HEK293 (cell line): ENCODE measurements around the gene LARP6.
"Not testable (repeated sequence)": the region's sequence is repeated elsewhere in the genome, so short reads cannot be mapped to it uniquely, and the experiment has no call there.

Experiments used
- CTCF ChIA-PET: fragments of 350-600 bp; formaldehyde crosslinking; extraction: SDS; loops from one replicate; lab custom pipeline; 2021; ENCODE audit warnings: antibody characterized with exemption; lab: Yijun Ruan, JAX
- POLR2A ChIA-PET: fragments of 300-600 bp; formaldehyde crosslinking; extraction: SDS; loops from one replicate; lab custom pipeline; 2020; ENCODE audit warnings: antibody characterized with exemption, inconsistent platforms; lab: Yijun Ruan, JAX
- H3K27ac ChIP-seq: fragments of 200-500 bp; sonication (Bioruptor generic); 2 replicates; pipeline ENCODE4 v1.5.1; 2014; ENCODE audit warnings: low read depth, low read length, control low read depth, inconsistent platforms; ENCODE audit errors: extremely low read depth
- H3K36me3 ChIP-seq, 2 experiments: fragments of 200-500 bp in 1 of 2; sonication (Bioruptor generic) in 1 of 2; 1 replicate in 1 of 2; 2 replicates in 1 of 2; pipeline ENCODE4 v1.5.1; 2014 to 2017; ENCODE audit warnings: inconsistent platforms in 2 of 2, low read length in 2 of 2; ENCODE audit not compliant: control insufficient read depth in 2 of 2, insufficient read depth in 1 of 2
- H3K4me1 ChIP-seq: fragments of 200-500 bp; sonication (Bioruptor generic); 2 replicates; pipeline ENCODE4 v1.5.1; 2014; ENCODE audit warnings: mild to moderate bottlenecking, low read length, inconsistent platforms; ENCODE audit not compliant: control insufficient read depth, insufficient read depth
- H3K4me3 ChIP-seq: 2 replicates; pipeline ENCODE4 v1.5.1; 2011; ENCODE audit warnings: low read depth, mild to moderate bottlenecking, control low read depth, low read length, moderate library complexity
- H3K9me3 ChIP-seq: fragments of 200-500 bp; sonication (Bioruptor generic); 2 replicates; pipeline ENCODE4 v1.5.1; 2014; ENCODE audit warnings: low read depth, low read length, inconsistent platforms; ENCODE audit not compliant: control insufficient read depth, insufficient read depth
- GLIS1 ChIP-seq: fragments of 450-650 bp; formaldehyde crosslinking; IDR thresholded peaks from 2 replicates; pipeline ENCODE4 v1.5.1; 2016; ENCODE audit warnings: missing biosample characterization, missing genetic modification characterization
- HOXC10 ChIP-seq: sonication (generic); formaldehyde crosslinking; IDR thresholded peaks from 2 replicates; pipeline ENCODE4 v1.8.1; 2023; ENCODE audit warnings: mild to moderate bottlenecking, missing genetic modification reagents
- HOXD13 ChIP-seq: sonication (generic); formaldehyde crosslinking; IDR thresholded peaks from 2 replicates; pipeline ENCODE4 v1.8.0; 2022; ENCODE audit warnings: missing genetic modification reagents, borderline replicate concordance
- KLF16 ChIP-seq: fragments of 450-650 bp; formaldehyde crosslinking; IDR thresholded peaks from 2 replicates; pipeline ENCODE4 v1.5.1; 2017; ENCODE audit warnings: missing biosample characterization, missing genetic modification characterization
- OVOL3 ChIP-seq: fragments of 450-650 bp; formaldehyde crosslinking; IDR thresholded peaks from 2 replicates; pipeline ENCODE4 v1.5.1; 2016; ENCODE audit warnings: missing biosample characterization, missing genetic modification characterization
- SCRT1 ChIP-seq: fragments of 450-650 bp; formaldehyde crosslinking; IDR thresholded peaks from 2 replicates; pipeline ENCODE4 v1.5.1; 2016; ENCODE audit warnings: missing biosample characterization, missing genetic modification characterization, borderline replicate concordance
- SP2 ChIP-seq: fragments of 450-650 bp; formaldehyde crosslinking; IDR thresholded peaks from 2 replicates; pipeline ENCODE4 v1.5.1; 2016; ENCODE audit warnings: missing biosample characterization, missing genetic modification characterization
- SP3 ChIP-seq: fragments of 450-650 bp; formaldehyde crosslinking; IDR thresholded peaks from 2 replicates; pipeline ENCODE4 v1.5.1; 2016; ENCODE audit warnings: missing biosample characterization, missing genetic modification characterization
- TRIM28 ChIP-seq: IDR thresholded peaks from 2 replicates; pipeline ENCODE4 v1.6.1; 2011; ENCODE audit warnings: low read length, control low read depth, borderline replicate concordance
- YY1 ChIP-seq: fragments of 450-650 bp; formaldehyde crosslinking; IDR thresholded peaks from 2 replicates; pipeline ENCODE4 v1.5.1; 2018; ENCODE audit warnings: missing biosample characterization, missing genetic modification characterization
- YY2 ChIP-seq: fragments of 450-650 bp; formaldehyde crosslinking; IDR thresholded peaks from 2 replicates; pipeline ENCODE4 v1.5.1; 2016; ENCODE audit warnings: missing biosample characterization, missing genetic modification characterization
- ZNF132 ChIP-seq: fragments of 450-650 bp; formaldehyde crosslinking; IDR thresholded peaks from 2 replicates; pipeline ENCODE4 v1.5.1; 2017; ENCODE audit warnings: missing biosample characterization, missing genetic modification characterization, borderline replicate concordance
- ZNF155 ChIP-seq: fragments of 450-650 bp; formaldehyde crosslinking; IDR thresholded peaks from 2 replicates; pipeline ENCODE4 v1.5.1; 2016; ENCODE audit warnings: missing biosample characterization, missing genetic modification characterization
- ZNF157 ChIP-seq: fragments of 450-650 bp; formaldehyde crosslinking; IDR thresholded peaks from 2 replicates; pipeline ENCODE4 v1.5.1; 2016; ENCODE audit warnings: missing biosample characterization, missing genetic modification characterization
- ZNF26 ChIP-seq: fragments of 450-650 bp; formaldehyde crosslinking; IDR thresholded peaks from 2 replicates; pipeline ENCODE4 v1.5.1; 2016; ENCODE audit warnings: missing biosample characterization, missing genetic modification characterization
- ZNF521 ChIP-seq: fragments of 450-650 bp; formaldehyde crosslinking; IDR thresholded peaks from 2 replicates; pipeline ENCODE4 v1.5.1; 2017; ENCODE audit warnings: missing biosample characterization, mild to moderate bottlenecking, missing genetic modification characterization
- ZNF621 ChIP-seq: fragments of 450-650 bp; formaldehyde crosslinking; IDR thresholded peaks from 2 replicates; pipeline ENCODE4 v1.5.1; 2017; ENCODE audit warnings: missing biosample characterization, missing genetic modification characterization
- ZNF623 ChIP-seq: fragments of 450-650 bp; formaldehyde crosslinking; IDR thresholded peaks from 2 replicates; pipeline ENCODE4 v1.5.1; 2016; ENCODE audit warnings: missing biosample characterization, missing genetic modification characterization
- ZNF654 ChIP-seq: fragments of 450-650 bp; formaldehyde crosslinking; IDR thresholded peaks from 2 replicates; pipeline ENCODE4 v1.5.1; 2016; ENCODE audit warnings: low read depth, missing biosample characterization, missing genetic modification characterization
- ZNF777 ChIP-seq: fragments of 450-650 bp; formaldehyde crosslinking; IDR thresholded peaks from 2 replicates; pipeline ENCODE4 v1.5.1; 2017; ENCODE audit warnings: missing biosample characterization, missing genetic modification characterization, borderline replicate concordance
- ZNF785 ChIP-seq: fragments of 450-650 bp; formaldehyde crosslinking; IDR thresholded peaks from 2 replicates; pipeline ENCODE4 v1.5.1; 2016; ENCODE audit warnings: missing biosample characterization, missing genetic modification characterization
- ZSCAN4 ChIP-seq: fragments of 450-650 bp; formaldehyde crosslinking; IDR thresholded peaks from 2 replicates; pipeline ENCODE4 v1.5.1; 2017; ENCODE audit warnings: missing biosample characterization, missing genetic modification characterization
- ZSCAN5A ChIP-seq: fragments of 450-650 bp; formaldehyde crosslinking; IDR thresholded peaks from 2 replicates; pipeline ENCODE4 v1.5.1; 2016; ENCODE audit warnings: missing biosample characterization, missing genetic modification characterization
- TF ChIP-seq, protein P1 (sequence below): fragments of 450-650 bp; formaldehyde crosslinking; IDR thresholded peaks from 2 replicates; pipeline ENCODE4 v1.5.1; 2016; ENCODE audit warnings: missing biosample characterization, missing genetic modification characterization

Gene LARP6

GRCh38 chr15:70815604-70816003, 38.4 kb downstream of the LARP6 start (continued):
- TF ChIP-seq KLF16 (no peak), ZNF157 (tag by site-specific recombination) (no peak), ZNF621 (tag by site-specific recombination) (no peak), SP3 (no peak), ZNF132 (tag by site-specific recombination) (no peak), HOXC10 (no peak), YY1 (no peak)
- TF ChIP-seq, protein P1, sequence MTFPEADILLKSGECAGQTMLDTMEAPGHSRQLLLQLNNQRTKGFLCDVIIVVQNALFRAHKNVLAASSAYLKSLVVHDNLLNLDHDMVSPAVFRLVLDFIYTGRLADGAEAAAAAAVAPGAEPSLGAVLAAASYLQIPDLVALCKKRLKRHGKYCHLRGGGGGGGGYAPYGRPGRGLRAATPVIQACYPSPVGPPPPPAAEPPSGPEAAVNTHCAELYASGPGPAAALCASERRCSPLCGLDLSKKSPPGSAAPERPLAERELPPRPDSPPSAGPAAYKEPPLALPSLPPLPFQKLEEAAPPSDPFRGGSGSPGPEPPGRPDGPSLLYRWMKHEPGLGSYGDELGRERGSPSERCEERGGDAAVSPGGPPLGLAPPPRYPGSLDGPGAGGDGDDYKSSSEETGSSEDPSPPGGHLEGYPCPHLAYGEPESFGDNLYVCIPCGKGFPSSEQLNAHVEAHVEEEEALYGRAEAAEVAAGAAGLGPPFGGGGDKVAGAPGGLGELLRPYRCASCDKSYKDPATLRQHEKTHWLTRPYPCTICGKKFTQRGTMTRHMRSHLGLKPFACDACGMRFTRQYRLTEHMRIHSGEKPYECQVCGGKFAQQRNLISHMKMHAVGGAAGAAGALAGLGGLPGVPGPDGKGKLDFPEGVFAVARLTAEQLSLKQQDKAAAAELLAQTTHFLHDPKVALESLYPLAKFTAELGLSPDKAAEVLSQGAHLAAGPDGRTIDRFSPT (tag by site-specific recombination), result no peak

DNA sequence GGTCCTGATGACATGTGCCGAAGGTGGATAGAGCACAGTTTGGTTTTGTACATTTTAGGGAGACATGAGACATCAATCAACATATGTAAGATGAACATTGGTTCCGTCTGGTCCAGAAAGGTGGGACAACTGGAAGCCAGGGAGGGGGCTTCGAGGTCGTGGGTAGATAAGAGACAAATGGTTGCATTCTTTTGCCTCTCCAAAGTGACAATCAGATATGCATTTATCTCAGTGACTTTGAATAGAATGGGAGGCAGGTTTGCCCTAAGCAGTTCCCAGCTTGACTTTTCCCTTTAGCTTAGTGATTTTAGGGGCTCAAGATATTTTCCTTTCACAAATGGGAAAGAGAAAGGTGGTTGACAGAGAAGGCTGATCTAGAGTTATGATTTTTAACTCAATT, 38.9 kb downstream of the LARP6 start:
- H3K9me3 ChIP-seq, H3K27ac ChIP-seq, H3K4me1 ChIP-seq, POLR2A ChIA-PET, H3K4me3 ChIP-seq, H3K36me3 ChIP-seq: not testable (repeated sequence)
- CTCF ChIA-PET, result interaction anchor here (0.5 to 4.8 kb wide), 6 partner anchors 11 to 928 kb away, joined by 3 to 71 read pairs (median 4); no protein-coding TSS in a partner anchor

GRCh38 chr15:70812827-70813364, 41.1 kb downstream of the LARP6 start:
- no peak for TF ChIP-seq ZNF26
- TF ChIP-seq ZNF623 (tag by site-specific recombination), result no peak
- no peak for TF ChIP-seq OVOL3
- TF ChIP-seq ZNF132 (tag by site-specific recombination), result no peak
- TF ChIP-seq ZNF785 (tag by site-specific recombination), result no peak
- TF ChIP-seq ZNF654 (tag by site-specific recombination), result no peak
- no peak for TF ChIP-seq SP2
- no peak for TF ChIP-seq YY2 (tag by site-specific recombination)
- 0 out of 2 replicates have a peak, but pooled peaks have one; percentile 51 for TF ChIP-seq HOXD13 (CRISPR knock-in tag)
- TF ChIP-seq KLF16, result no peak
- TF ChIP-seq TRIM28, result no peak
- no peak for TF ChIP-seq SCRT1 (tag by site-specific recombination)
- no peak for TF ChIP-seq ZSCAN5A (tag by site-specific recombination)
- peak; percentile 67; the same call in 1 of the 2 replicates for TF ChIP-seq ZSCAN4 (tag by site-specific recombination)
- no peak for TF ChIP-seq ZNF521 (tag by site-specific recombination)
- 0 out of 2 replicates have a peak, but pooled peaks have one; percentile 20 for TF ChIP-seq GLIS1
- TF ChIP-seq ZNF155 (tag by site-specific recombination), result no peak
- TF ChIP-seq ZNF777 (tag by site-specific recombination), result no peak
- Histone ChIP-seq H3K4me3 (no peak overlapping the region), H3K4me1 (no peaks in the 10 kb centered on the region), H3K36me3 (no peaks in the 10 kb centered on the region), H3K27ac (no peak overlapping the region), H3K9me3 (no peaks in the 10 kb centered on the region)
- POLR2A ChIA-PET, result interaction anchor here (1.1 to 1.4 kb wide), 2 partner anchors 79 to 214 kb away, joined by 8 read pairs; no protein-coding TSS in a partner anchor
- CTCF ChIA-PET, result interaction anchor here (0.7 to 4.8 kb wide), 28 partner anchors 11 to 1334 kb away, joined by 3 to 71 read pairs (median 6); partner anchors contain the start of gene UACA
